MCF 10A (cell line): ENCODE results near the gene PTPRN2. TPM values are rescaled to one million over a fixed set of nuclear protein-coding genes. Genes with fewer than 3 reads are reported as not detected.

Source experiments
- BruUV-seq: library from RNA; stranded (reverse); fragments of 400-500 nt; replicated peaks from 2 replicates; lab custom pipeline; 2021; lab: Mats Ljungman, UMichigan
- CTCF ChIA-PET: fragments of 300-600 bp; sonication (Branson Sonifier 250); formaldehyde crosslinking; extraction: SDS; loops from one replicate; lab custom pipeline; 2021; ENCODE audit warnings: antibody characterized with exemption, inconsistent platforms; lab: Yijun Ruan, JAX
- POLR2A ChIA-PET: fragments of 300-600, 350-650 bp; sonication (Branson Sonifier 250); formaldehyde crosslinking; extraction: SDS; loops from one replicate; lab custom pipeline; 2020; ENCODE audit warnings: antibody characterized with exemption, inconsistent platforms; lab: Yijun Ruan, JAX
- DNase-seq: peaks from one replicate; pipeline ENCODE4 v3.0.0-alpha.2; 2018; ENCODE audit not compliant: unreplicated experiment
- H3K27ac Mint-ChIP-seq: one replicate; pipeline ENCODE4 v1.8.0; 2022; ENCODE audit warnings: mild to moderate bottlenecking, low read depth, mixed read lengths; ENCODE audit not compliant: unreplicated experiment
- H3K27me3 Mint-ChIP-seq: one replicate; pipeline ENCODE4 v1.8.0; 2022; ENCODE audit warnings: mixed read lengths; ENCODE audit not compliant: insufficient read depth, unreplicated experiment
- H3K36me3 Mint-ChIP-seq: one replicate; pipeline ENCODE4 v1.8.0; 2022; ENCODE audit warnings: mild to moderate bottlenecking, moderate library complexity, mixed read lengths; ENCODE audit not compliant: insufficient read depth, unreplicated experiment
- H3K4me1 Mint-ChIP-seq: one replicate; pipeline ENCODE4 v1.8.0; 2022; ENCODE audit warnings: mixed read lengths; ENCODE audit not compliant: insufficient read depth, unreplicated experiment
- H3K4me3 Mint-ChIP-seq: one replicate; pipeline ENCODE4 v1.8.0; 2022; ENCODE audit warnings: mild to moderate bottlenecking, moderate library complexity, mixed read lengths; ENCODE audit not compliant: unreplicated experiment
- H3K9me3 Mint-ChIP-seq: one replicate; pipeline ENCODE4 v1.8.0; 2022; ENCODE audit warnings: mixed read lengths; ENCODE audit not compliant: unreplicated experiment
- intact Hi-C: fragments of 100-400 bp; cut with micrococcal nuclease; formaldehyde crosslinking; loops from 2 replicates; pipeline ENCODE4 v1.14.1; 2022
- total RNA-seq: library from RNA; stranded (reverse); gene quantifications from 2 replicates; pipeline ENCODE4 v1.2.3, GENCODE V29; 2022
- TF ChIP-seq, protein P1 (sequence below): fragments of 200-600 bp; IDR thresholded peaks from one replicate; pipeline ENCODE4 v1.8.0; 2022; ENCODE audit warnings: antibody characterized with exemption, mild to moderate bottlenecking; ENCODE audit not compliant: unreplicated experiment

PTPRN2 gene
- total RNA-seq, 1 experiment from 2014 or later: 4.5 TPM

DNA sequence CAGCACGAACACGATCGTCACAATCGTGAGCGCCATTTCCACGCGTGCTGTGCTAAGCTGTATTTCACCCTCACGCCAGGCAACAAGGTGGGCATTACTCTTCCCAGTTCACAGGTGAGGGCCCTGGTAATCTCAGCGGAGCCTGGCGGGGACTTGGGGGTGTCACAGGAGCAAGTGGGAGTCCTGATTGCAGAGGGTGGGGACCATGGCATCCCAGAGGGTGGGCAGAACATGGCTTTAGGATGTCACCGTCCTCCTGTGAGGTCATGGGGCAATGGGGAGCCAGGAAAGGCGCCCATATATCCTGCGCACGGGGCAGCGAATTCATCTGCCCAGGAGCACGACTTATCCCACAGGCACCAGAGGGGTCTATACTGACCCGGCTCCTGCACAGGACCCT, 761.1 kb downstream of the PTPRN2 start:
- no peaks in the 10 kb centered on the region for H3K4me1 Mint-ChIP-seq

DNA sequence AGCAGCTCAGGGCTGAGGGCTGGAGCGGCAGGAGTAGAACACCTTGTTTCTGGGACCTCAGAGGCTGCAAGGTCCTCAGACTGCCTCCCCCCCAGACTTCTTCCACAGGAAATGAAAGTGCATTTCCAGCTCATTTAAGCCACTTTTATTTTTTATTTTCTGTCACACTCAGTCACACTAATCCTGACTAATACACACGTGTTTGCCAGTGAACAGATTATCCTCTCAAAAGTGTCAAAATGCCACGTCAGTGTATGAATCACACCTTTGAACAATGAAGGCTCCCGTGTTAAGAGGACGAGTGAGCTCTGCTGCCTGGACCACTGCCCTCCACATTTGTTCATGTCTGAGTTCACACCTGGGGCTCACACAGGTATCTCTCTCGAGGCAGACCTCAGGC, 762.3 kb downstream of the PTPRN2 start:
- Mint-ChIP-seq H3K27ac (no peak overlapping the region), H3K4me3 (no peak overlapping the region), H3K4me1 (no peaks in the 10 kb centered on the region), H3K27me3 (no peaks in the 10 kb centered on the region), H3K36me3 (no peaks in the 10 kb centered on the region), H3K9me3 (no peaks in the 10 kb centered on the region)
- BruUV-seq: no TSS peak
- peak; percentile 0 for DNase-seq
- intact Hi-C loops: no loop called here
- TF ChIP-seq, protein P1, sequence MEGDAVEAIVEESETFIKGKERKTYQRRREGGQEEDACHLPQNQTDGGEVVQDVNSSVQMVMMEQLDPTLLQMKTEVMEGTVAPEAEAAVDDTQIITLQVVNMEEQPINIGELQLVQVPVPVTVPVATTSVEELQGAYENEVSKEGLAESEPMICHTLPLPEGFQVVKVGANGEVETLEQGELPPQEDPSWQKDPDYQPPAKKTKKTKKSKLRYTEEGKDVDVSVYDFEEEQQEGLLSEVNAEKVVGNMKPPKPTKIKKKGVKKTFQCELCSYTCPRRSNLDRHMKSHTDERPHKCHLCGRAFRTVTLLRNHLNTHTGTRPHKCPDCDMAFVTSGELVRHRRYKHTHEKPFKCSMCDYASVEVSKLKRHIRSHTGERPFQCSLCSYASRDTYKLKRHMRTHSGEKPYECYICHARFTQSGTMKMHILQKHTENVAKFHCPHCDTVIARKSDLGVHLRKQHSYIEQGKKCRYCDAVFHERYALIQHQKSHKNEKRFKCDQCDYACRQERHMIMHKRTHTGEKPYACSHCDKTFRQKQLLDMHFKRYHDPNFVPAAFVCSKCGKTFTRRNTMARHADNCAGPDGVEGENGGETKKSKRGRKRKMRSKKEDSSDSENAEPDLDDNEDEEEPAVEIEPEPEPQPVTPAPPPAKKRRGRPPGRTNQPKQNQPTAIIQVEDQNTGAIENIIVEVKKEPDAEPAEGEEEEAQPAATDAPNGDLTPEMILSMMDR: no peak
- ChIA-PET POLR2A (no interaction called here), CTCF (interaction anchor here (0.6 kb wide), 1 partner anchor 500 kb away, joined by 3 read pairs; no protein-coding TSS in a partner anchor)

More for the DNA sequence above, 761.1 kb downstream of the PTPRN2 start:
- Mint-ChIP-seq H3K4me3 (no peak overlapping the region), H3K27ac (no peak overlapping the region), H3K9me3 (no peaks in the 10 kb centered on the region), H3K36me3 (no peaks in the 10 kb centered on the region), H3K27me3 (no peaks in the 10 kb centered on the region)
- CTCF ChIA-PET: no interaction called here
- BruUV-seq: no TSS peak
- TF ChIP-seq, protein P1: no peak
- intact Hi-C loops: no loop called here
- POLR2A ChIA-PET: no interaction called here
- no peak for DNase-seq

DNA sequence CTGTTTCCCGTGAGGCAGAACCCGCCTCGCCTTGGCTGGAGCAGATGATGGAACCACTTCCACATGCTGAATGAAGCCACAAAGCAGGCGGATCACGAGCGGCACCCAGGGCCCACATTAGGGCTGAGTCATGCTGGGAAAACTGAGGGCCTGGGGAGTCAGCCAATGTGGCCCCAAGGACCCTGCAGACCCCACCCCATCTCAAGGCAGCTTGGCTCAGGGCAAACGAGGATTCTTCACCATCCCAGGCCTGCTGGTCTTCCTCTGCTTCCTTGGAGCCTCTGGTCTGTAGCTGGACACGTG, 762.9 kb downstream of the PTPRN2 start:
- DNase-seq: no peak
- H3K4me1 Mint-ChIP-seq: no peaks in the 10 kb centered on the region
- CTCF ChIA-PET: interaction anchor here (0.6 kb wide), 1 partner anchor 500 kb away, joined by 3 read pairs; no protein-coding TSS in a partner anchor
- H3K9me3 Mint-ChIP-seq: no peaks in the 10 kb centered on the region
- H3K4me3 Mint-ChIP-seq: no peak overlapping the region
- POLR2A ChIA-PET: no interaction called here
- intact Hi-C loops: no loop called here
- TF ChIP-seq, protein P1: no peak
- no peaks in the 10 kb centered on the region for H3K36me3 Mint-ChIP-seq
- H3K27ac Mint-ChIP-seq: no peak overlapping the region
- H3K27me3 Mint-ChIP-seq: no peaks in the 10 kb centered on the region
- BruUV-seq: no TSS peak

DNA sequence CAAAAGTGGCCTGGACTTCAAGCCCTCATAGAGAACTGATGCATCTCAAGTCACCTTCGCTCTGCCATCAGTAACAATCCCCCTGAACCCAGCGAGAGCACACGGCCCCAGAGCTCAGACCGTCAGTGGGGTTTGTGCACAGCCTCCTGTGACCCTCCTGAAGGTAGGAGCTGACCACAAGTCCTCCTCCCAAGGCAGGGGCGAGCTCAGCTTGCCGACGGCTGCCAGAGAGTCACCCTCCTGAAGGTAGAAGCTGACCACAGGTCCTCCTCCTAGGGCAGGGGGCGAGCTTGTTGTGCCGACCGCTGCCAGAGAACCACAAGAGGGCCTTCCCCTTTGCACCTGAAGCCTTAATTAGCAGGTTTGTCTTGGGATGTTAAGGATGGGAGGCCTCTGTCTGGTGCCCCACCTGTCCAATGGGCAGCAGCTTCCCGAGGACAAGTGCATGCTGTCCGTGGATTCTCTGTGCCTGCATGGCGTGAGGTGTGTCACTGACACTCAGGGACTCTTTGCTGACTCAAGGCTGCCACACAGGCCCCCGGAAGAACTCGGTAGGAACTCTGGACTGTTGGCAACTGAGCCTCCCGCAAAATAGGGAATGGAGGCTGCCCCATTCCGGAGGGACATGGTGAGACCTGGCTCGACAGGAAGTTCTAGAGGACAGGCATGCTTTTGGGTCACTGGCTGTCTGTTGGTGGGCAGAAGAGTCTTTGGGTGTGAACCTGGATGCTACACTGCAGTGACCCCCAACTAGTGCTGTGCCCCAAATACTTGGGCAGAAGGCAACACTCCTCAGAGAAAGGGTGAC, 763.4 kb downstream of the PTPRN2 start:
- intact Hi-C loops: no loop called here
- no peaks in the 10 kb centered on the region for H3K4me1 Mint-ChIP-seq
- H3K27me3 Mint-ChIP-seq: no peaks in the 10 kb centered on the region
- H3K4me3 Mint-ChIP-seq: no peak overlapping the region
- POLR2A ChIA-PET: no interaction called here
- no TSS peak for BruUV-seq
- DNase-seq: no peak
- no peak overlapping the region for H3K27ac Mint-ChIP-seq
- CTCF ChIA-PET: interaction anchor here (0.6 kb wide), 1 partner anchor 103 kb away, joined by 4 read pairs; no protein-coding TSS in a partner anchor
- H3K36me3 Mint-ChIP-seq: no peaks in the 10 kb centered on the region
- H3K9me3 Mint-ChIP-seq: no peaks in the 10 kb centered on the region
- TF ChIP-seq, protein P1: no peak
